IPS-18a (cell line): ENCODE data around the gene MED12L.
A peak's percentile ranks its signal among the peaks of the same experiment; 100 is the strongest.

Experiments used
- H3K27ac ChIP-seq: one replicate; pipeline ENCODE4 v1.5.1; 2013; ENCODE audit warnings: low read length
- H3K27me3 ChIP-seq: one replicate; pipeline ENCODE4 v1.6.1; 2013; ENCODE audit warnings: mild to moderate bottlenecking, low read length; ENCODE audit not compliant: control insufficient read depth, insufficient read depth
- H3K36me3 ChIP-seq: one replicate; pipeline ENCODE4 v1.6.1; 2013; ENCODE audit warnings: low read depth, low read length; ENCODE audit not compliant: control insufficient read depth
- H3K4me1 ChIP-seq: one replicate; pipeline ENCODE4 v1.6.1; 2013; ENCODE audit warnings: low read depth, low read length; ENCODE audit not compliant: control insufficient read depth
- H3K4me3 ChIP-seq: one replicate; pipeline ENCODE4 v1.5.1; 2013; ENCODE audit warnings: low read length
- H3K9ac ChIP-seq: one replicate; pipeline ENCODE4 v1.6.1; 2013; ENCODE audit warnings: mild to moderate bottlenecking, low read length, moderate library complexity
- H3K9me3 ChIP-seq: one replicate; pipeline ENCODE4 v1.6.1; 2013; ENCODE audit warnings: low read depth, low read length; ENCODE audit not compliant: control insufficient read depth

MED12L gene

GRCh38 chr3:151312972-151313371 is 227.5 kb downstream of the MED12L start:
- Histone ChIP-seq H3K27me3 (no peaks in the 10 kb centered on the region), H3K36me3 (no peaks in the 10 kb centered on the region), H3K4me1 (peaks cover 23% of the 10 kb centered on the region), H3K9ac (no peak overlapping the region), H3K4me3 (no peak overlapping the region), H3K27ac (no peak overlapping the region), H3K9me3 (no peaks in the 10 kb centered on the region)

- H3K4me1 ChIP-seq, result peaks cover 23% of the 10 kb centered on the region
- no peak overlapping the region for H3K9ac ChIP-seq
- no peak overlapping the region for H3K27ac ChIP-seq
- H3K9me3 ChIP-seq, result no peaks in the 10 kb centered on the region
- no peak overlapping the region for H3K4me3 ChIP-seq
- H3K27me3 ChIP-seq, result no peaks in the 10 kb centered on the region
- no peaks in the 10 kb centered on the region for H3K36me3 ChIP-seq
Measured at GRCh38 chr3:151314137-151314536, 228.7 kb downstream of the MED12L start.

- H3K9ac ChIP-seq, result no peak overlapping the region
- H3K27me3 ChIP-seq, result no peaks in the 10 kb centered on the region
- H3K4me3 ChIP-seq, result no peak overlapping the region
- H3K9me3 ChIP-seq, result no peaks in the 10 kb centered on the region
- no peak overlapping the region for H3K27ac ChIP-seq
- H3K4me1 ChIP-seq, result peaks cover 23% of the 10 kb centered on the region
- H3K36me3 ChIP-seq, result no peaks in the 10 kb centered on the region
Measured at GRCh38 chr3:151314593-151314992, 229.1 kb downstream of the MED12L start.

- Histone ChIP-seq H3K4me3 (no peak overlapping the region), H3K36me3 (no peaks in the 10 kb centered on the region), H3K27me3 (no peaks in the 10 kb centered on the region), H3K27ac (no peak overlapping the region), H3K9me3 (no peaks in the 10 kb centered on the region), H3K9ac (no peak overlapping the region), H3K4me1 (peaks cover 23% of the 10 kb centered on the region)
Measured at GRCh38 chr3:151315136-151315535, 229.7 kb downstream of the MED12L start.

GRCh38 chr3:151315846-151316245 is 230.4 kb downstream of the MED12L start:
- Histone ChIP-seq H3K27me3 (no peaks in the 10 kb centered on the region), H3K9ac (no peak overlapping the region), H3K4me1 (peaks cover 23% of the 10 kb centered on the region), H3K27ac (no peak overlapping the region), H3K4me3 (no peak overlapping the region), H3K36me3 (no peaks in the 10 kb centered on the region), H3K9me3 (no peaks in the 10 kb centered on the region)

GRCh38 chr3:151316267-151316991 is 231.0 kb downstream of the MED12L start, which contains the start of gene GPR87:
Gene GPR87, minus strand, starts transcription at chr3:151316820. Its CDS starts 16,720 bp downstream, at chr3:151300100.
- Histone ChIP-seq H3K9me3 (no peaks in the 10 kb centered on the region), H3K27me3 (no peaks in the 10 kb centered on the region), H3K36me3 (no peaks in the 10 kb centered on the region), H3K4me1 (peaks cover 23% of the 10 kb centered on the region), H3K9ac (no peak within 1 kb of the TSS), H3K4me3 (no peak within 1 kb of the TSS), H3K27ac (peak within 1 kb of the TSS; percentile 39)

GRCh38 chr3:151318313-151318712 is 232.8 kb downstream of the MED12L start:
- no peak overlapping the region for H3K4me3 ChIP-seq
- H3K36me3 ChIP-seq, result no peaks in the 10 kb centered on the region
- H3K27ac ChIP-seq, result no peak overlapping the region
- H3K4me1 ChIP-seq, result peaks cover 17% of the 10 kb centered on the region
- no peak overlapping the region for H3K9ac ChIP-seq
- H3K27me3 ChIP-seq, result no peaks in the 10 kb centered on the region
- no peaks in the 10 kb centered on the region for H3K9me3 ChIP-seq

- peaks cover 17% of the 10 kb centered on the region for H3K4me1 ChIP-seq
- no peaks in the 10 kb centered on the region for H3K9me3 ChIP-seq
- H3K4me3 ChIP-seq, result no peak overlapping the region
- H3K27me3 ChIP-seq, result no peaks in the 10 kb centered on the region
- H3K27ac ChIP-seq, result no peak overlapping the region
- H3K9ac ChIP-seq, result no peak overlapping the region
- no peaks in the 10 kb centered on the region for H3K36me3 ChIP-seq
Measured at GRCh38 chr3:151318991-151319390, 233.5 kb downstream of the MED12L start.

GRCh38 chr3:151319628-151320027 is 234.2 kb downstream of the MED12L start:
- H3K4me1 ChIP-seq, result peaks cover 15% of the 10 kb centered on the region

GRCh38 chr3:151320131-151320530 is 234.7 kb downstream of the MED12L start:
- Histone ChIP-seq H3K27ac (no peak overlapping the region), H3K4me1 (peaks cover 11% of the 10 kb centered on the region)

More at GRCh38 chr3:151319628-151320027, 234.2 kb downstream of the MED12L start:
- no peaks in the 10 kb centered on the region for H3K9me3 ChIP-seq
- H3K4me3 ChIP-seq, result no peak overlapping the region
- H3K27ac ChIP-seq, result no peak overlapping the region
- no peak overlapping the region for H3K9ac ChIP-seq
- no peaks in the 10 kb centered on the region for H3K36me3 ChIP-seq
- no peaks in the 10 kb centered on the region for H3K27me3 ChIP-seq

GRCh38 chr3:151321526-151321925 is 236.1 kb downstream of the MED12L start:
- no peaks in the 10 kb centered on the region for H3K36me3 ChIP-seq

More at GRCh38 chr3:151320131-151320530, 234.7 kb downstream of the MED12L start:
- Histone ChIP-seq H3K27me3 (no peaks in the 10 kb centered on the region), H3K4me3 (no peak overlapping the region), H3K36me3 (no peaks in the 10 kb centered on the region), H3K9me3 (no peaks in the 10 kb centered on the region), H3K9ac (no peak overlapping the region)

GRCh38 chr3:151322511-151322910 is 237.0 kb downstream of the MED12L start:
- Histone ChIP-seq H3K4me3 (no peak overlapping the region), H3K9me3 (no peaks in the 10 kb centered on the region), H3K4me1 (no peaks in the 10 kb centered on the region), H3K27ac (no peak overlapping the region), H3K9ac (no peak overlapping the region), H3K36me3 (no peaks in the 10 kb centered on the region), H3K27me3 (no peaks in the 10 kb centered on the region)

More at GRCh38 chr3:151321526-151321925, 236.1 kb downstream of the MED12L start:
- Histone ChIP-seq H3K9ac (no peak overlapping the region), H3K4me3 (no peak overlapping the region), H3K27ac (no peak overlapping the region), H3K4me1 (peaks cover 4% of the 10 kb centered on the region), H3K27me3 (no peaks in the 10 kb centered on the region), H3K9me3 (no peaks in the 10 kb centered on the region)
